Calu3 (cell line): ENCODE results near the gene RPS6KA2. TPM values are rescaled to one million over a fixed set of nuclear protein-coding genes. Genes with fewer than 3 reads are reported as not detected.

Experiments used
- BruUV-seq: library from RNA; stranded (reverse); fragments of 400-500 nt; replicated peaks from 2 replicates; lab custom pipeline; 2021; lab: Mats Ljungman, UMichigan
- CTCF ChIA-PET: fragments of 300-600 bp; sonication (Branson Sonifier 250); formaldehyde crosslinking; loops from one replicate; lab custom pipeline; 2022; ENCODE audit warnings: antibody characterized with exemption; lab: Charles Lee
- DNase-seq: peaks from one replicate; pipeline ENCODE4 v3.0.0; 2022
- H3K27ac Mint-ChIP-seq: one replicate; pipeline ENCODE4 v1.8.0; 2022; ENCODE audit warnings: mixed read lengths; ENCODE audit not compliant: unreplicated experiment
- H3K27me3 Mint-ChIP-seq: one replicate; pipeline ENCODE4 v1.8.0; 2022; ENCODE audit warnings: mixed read lengths; ENCODE audit not compliant: unreplicated experiment
- H3K36me3 Mint-ChIP-seq: one replicate; pipeline ENCODE4 v1.8.0; 2022; ENCODE audit warnings: mild to moderate bottlenecking, moderate library complexity, mixed read lengths; ENCODE audit not compliant: insufficient read depth, unreplicated experiment
- H3K4me1 Mint-ChIP-seq: one replicate; pipeline ENCODE4 v1.8.0; 2022; ENCODE audit warnings: mild to moderate bottlenecking, low read depth, mixed read lengths; ENCODE audit not compliant: unreplicated experiment
- H3K4me3 Mint-ChIP-seq: one replicate; pipeline ENCODE4 v1.8.0; 2022; ENCODE audit warnings: mild to moderate bottlenecking, low read depth, moderate library complexity, mixed read lengths; ENCODE audit not compliant: unreplicated experiment
- H3K9me3 Mint-ChIP-seq: one replicate; pipeline ENCODE4 v1.8.0; 2022; ENCODE audit warnings: low read depth, mixed read lengths; ENCODE audit not compliant: unreplicated experiment
- CTCF ChIP-seq: fragments of 200-600 bp; IDR thresholded peaks from one replicate; pipeline ENCODE4 v1.8.0; 2022; ENCODE audit warnings: antibody characterized with exemption; ENCODE audit not compliant: unreplicated experiment
- intact Hi-C: fragments of 100-400 bp; cut with micrococcal nuclease; formaldehyde crosslinking; loops from one replicate; pipeline ENCODE4 v1.10.0; 2022; ENCODE audit not compliant: unreplicated experiment
- total RNA-seq: library from RNA; stranded (reverse); gene quantifications from 2 replicates; pipeline ENCODE4 v1.2.3, GENCODE V29; 2022

Gene RPS6KA2
- total RNA-seq, 1 experiment from 2014 or later, result 41.3 TPM

GRCh38 chr6:166434336-166434735, 192.7 kb downstream of the RPS6KA2 start:
- H3K27me3 Mint-ChIP-seq, result no peaks in the 10 kb centered on the region
- no peaks in the 10 kb centered on the region for H3K9me3 Mint-ChIP-seq
- CTCF ChIA-PET, result no interaction called here
- no TSS peak for BruUV-seq
- no peak overlapping the region for H3K27ac Mint-ChIP-seq
- TF ChIP-seq CTCF, result no peak
- intact Hi-C loops, result no loop called here
- H3K4me1 Mint-ChIP-seq, result no peaks in the 10 kb centered on the region
- H3K4me3 Mint-ChIP-seq, result no peak overlapping the region
- no peak for DNase-seq
- peaks cover 20% of the 10 kb centered on the region for H3K36me3 Mint-ChIP-seq

- Mint-ChIP-seq H3K4me1 (no peaks in the 10 kb centered on the region), H3K27ac (no peak overlapping the region), H3K36me3 (peaks cover 17% of the 10 kb centered on the region), H3K27me3 (no peaks in the 10 kb centered on the region), H3K4me3 (no peak overlapping the region), H3K9me3 (no peaks in the 10 kb centered on the region)
- intact Hi-C loops, result no loop called here
- DNase-seq, result no peak
- CTCF ChIA-PET, result interaction anchor here (0.7 kb wide), 2 partner anchors 120 to 146 kb away, joined by 3 to 5 read pairs; no protein-coding TSS in a partner anchor
- TF ChIP-seq CTCF, result no peak
- BruUV-seq, result no TSS peak
These were observed 194.0 kb downstream of the RPS6KA2 start for GRCh38 chr6:166433096-166433495.

- H3K27me3 Mint-ChIP-seq, result no peaks in the 10 kb centered on the region
- no peak for TF ChIP-seq CTCF
- H3K4me3 Mint-ChIP-seq, result no peak overlapping the region
- no peaks in the 10 kb centered on the region for H3K4me1 Mint-ChIP-seq
- intact Hi-C loops, result no loop called here
- no TSS peak for BruUV-seq
- DNase-seq, result no peak
- CTCF ChIA-PET, result no interaction called here
- H3K36me3 Mint-ChIP-seq, result peaks cover 9% of the 10 kb centered on the region
- no peak overlapping the region for H3K27ac Mint-ChIP-seq
- H3K9me3 Mint-ChIP-seq, result no peaks in the 10 kb centered on the region
These were observed 196.8 kb downstream of the RPS6KA2 start for GRCh38 chr6:166430269-166430668.

- CTCF ChIA-PET, result no interaction called here
- no peak overlapping the region for H3K4me3 Mint-ChIP-seq
- no peaks in the 10 kb centered on the region for H3K27me3 Mint-ChIP-seq
- H3K27ac Mint-ChIP-seq, result no peak overlapping the region
- no peaks in the 10 kb centered on the region for H3K4me1 Mint-ChIP-seq
- DNase-seq, result no peak
- no peaks in the 10 kb centered on the region for H3K9me3 Mint-ChIP-seq
- BruUV-seq, result no TSS peak
- TF ChIP-seq CTCF, result no peak
- intact Hi-C loops, result no loop called here
- no peaks in the 10 kb centered on the region for H3K36me3 Mint-ChIP-seq
These were observed 202.6 kb downstream of the RPS6KA2 start for GRCh38 chr6:166424431-166424830.
